Measurements from ENCODE around the gene STMN1.

The STMN1 gene

DNA sequence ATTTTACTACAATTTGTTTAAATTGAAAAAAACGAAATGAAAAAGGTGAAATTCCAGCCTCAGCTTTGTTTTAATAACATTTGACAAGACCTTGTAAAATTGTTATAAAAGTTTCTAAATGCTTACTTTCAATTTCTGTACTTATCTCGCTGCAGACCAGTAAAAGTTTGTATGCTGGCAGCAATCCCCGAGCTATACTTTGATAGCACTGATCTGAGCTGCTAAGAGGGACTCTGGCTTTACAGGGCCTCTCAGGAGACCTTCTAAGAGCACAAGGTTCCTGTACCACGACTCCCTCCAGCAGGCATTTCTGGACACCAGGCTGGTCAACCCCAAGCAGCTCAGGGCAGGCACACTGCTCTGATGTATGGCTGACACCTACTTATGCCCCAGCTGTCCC lies 13.1 kb downstream of the STMN1 start:
- Mint-ChIP-seq H3K27me3 (no peaks in the 10 kb centered on the region), H3K4me1 (peaks cover 3% of the 10 kb centered on the region), H3K9me3 (no peaks in the 10 kb centered on the region), H3K36me3 (no peaks in the 10 kb centered on the region), H3K27ac (no peak overlapping the region), H3K4me3 (no peak overlapping the region)
- ATAC-seq (ENCODE audit: low read depth): no peak
- DNase-seq (ENCODE audit: low spot score in 2 of 2): no peak

DNA sequence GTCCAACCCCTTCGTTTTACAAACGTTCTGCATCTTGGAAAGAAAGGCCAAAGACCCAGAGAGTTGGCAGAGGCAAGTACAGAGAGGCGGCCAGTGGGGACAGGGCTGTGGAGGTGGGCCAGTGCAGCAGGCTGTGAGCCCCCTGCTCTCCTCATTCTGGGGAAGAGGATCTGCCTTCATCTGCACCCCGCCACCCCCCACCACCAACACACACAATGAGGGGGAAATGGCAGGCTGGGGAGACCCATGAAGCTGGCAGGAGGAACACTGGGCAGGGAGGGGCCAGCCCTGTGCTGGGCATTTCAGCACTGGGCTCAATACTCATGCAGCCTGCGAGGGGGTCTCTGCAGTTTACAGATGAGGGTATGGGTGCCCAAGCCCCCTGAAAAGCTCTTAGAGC lies 14.6 kb downstream of the STMN1 start:
- DNase-seq (ENCODE audit: low spot score in 2 of 2) (no peak), ATAC-seq (ENCODE audit: low read depth) (no peak)
- H3K27me3 Mint-ChIP-seq: no peaks in the 10 kb centered on the region
- no peaks in the 10 kb centered on the region for H3K9me3 Mint-ChIP-seq
- peaks cover 3% of the 10 kb centered on the region for H3K4me1 Mint-ChIP-seq
- H3K4me3 Mint-ChIP-seq: no peak overlapping the region
- no peaks in the 10 kb centered on the region for H3K36me3 Mint-ChIP-seq
- H3K27ac Mint-ChIP-seq: no peak overlapping the region

DNA sequence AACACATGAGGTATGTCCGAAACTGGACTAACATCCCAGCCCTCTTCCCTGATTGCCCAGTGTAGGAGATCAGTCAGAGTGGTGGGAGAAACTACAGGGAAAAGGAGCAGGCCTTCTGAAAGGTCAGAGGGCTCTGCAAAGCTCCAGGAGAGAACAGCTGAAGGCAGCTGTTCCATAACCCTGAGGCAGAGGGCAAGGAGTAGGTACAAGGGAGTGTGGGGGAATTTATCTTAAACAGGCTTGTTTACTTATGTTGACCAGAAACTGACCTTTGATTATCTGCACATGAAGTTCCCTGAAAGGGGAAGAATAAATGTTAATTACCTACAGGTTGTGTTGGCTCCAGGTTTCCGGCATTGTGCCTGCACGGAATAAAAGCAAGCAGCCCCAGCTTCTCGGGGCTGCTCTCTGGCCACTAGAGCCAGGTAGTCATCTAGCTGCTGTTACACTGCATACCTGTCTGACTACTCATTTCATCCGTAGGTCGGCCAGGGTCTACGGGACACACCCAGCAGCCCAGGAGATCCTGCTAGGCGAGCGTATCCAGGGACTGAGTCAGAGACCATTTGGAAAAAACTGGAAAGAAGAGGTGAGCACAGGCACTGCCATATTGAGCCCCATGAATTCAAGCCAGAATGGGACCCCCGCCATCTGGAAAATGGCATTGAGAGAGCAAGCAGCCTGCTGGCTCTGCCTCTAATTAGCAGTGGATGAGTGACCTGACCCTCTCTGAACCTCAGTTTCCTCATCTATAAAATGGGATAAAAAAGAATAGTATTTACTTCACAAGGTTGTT lies 15.8 kb downstream of the STMN1 start:
- H3K4me1 Mint-ChIP-seq: peaks cover 3% of the 10 kb centered on the region
- DNase-seq (ENCODE audit: low spot score in 2 of 2): no peak
- ATAC-seq (ENCODE audit: low read depth): no peak
- no peaks in the 10 kb centered on the region for H3K9me3 Mint-ChIP-seq
- H3K36me3 Mint-ChIP-seq: no peaks in the 10 kb centered on the region
- H3K27ac Mint-ChIP-seq: no peak overlapping the region
- H3K4me3 Mint-ChIP-seq: no peak overlapping the region
- no peaks in the 10 kb centered on the region for H3K27me3 Mint-ChIP-seq

DNA sequence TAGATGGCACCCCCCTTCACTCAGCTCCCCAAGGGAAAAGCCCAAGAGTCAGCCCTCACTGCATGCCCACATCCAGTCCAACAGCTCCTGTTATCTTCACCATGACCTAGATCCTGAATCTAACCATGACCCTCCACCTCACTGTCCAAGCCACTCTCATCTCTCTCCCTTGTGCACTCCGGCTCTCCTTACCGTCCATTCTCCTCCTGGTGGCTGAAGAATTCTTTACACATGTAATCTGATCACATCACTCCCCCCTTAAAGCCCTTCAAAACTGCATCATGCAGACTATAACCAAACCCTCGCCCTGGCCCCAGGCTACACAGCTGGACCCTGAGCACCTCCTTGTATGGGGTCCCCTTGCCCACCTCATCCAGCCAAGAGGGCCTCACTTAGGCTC lies 16.7 kb downstream of the STMN1 start:
- no peak overlapping the region for H3K4me3 Mint-ChIP-seq
- H3K36me3 Mint-ChIP-seq: no peaks in the 10 kb centered on the region
- no peaks in the 10 kb centered on the region for H3K4me1 Mint-ChIP-seq
- no peaks in the 10 kb centered on the region for H3K9me3 Mint-ChIP-seq
- no peak overlapping the region for H3K27ac Mint-ChIP-seq
- ATAC-seq (ENCODE audit: low read depth) (no peak), DNase-seq (ENCODE audit: low spot score in 2 of 2) (no peak)
- H3K27me3 Mint-ChIP-seq: no peaks in the 10 kb centered on the region

DNA sequence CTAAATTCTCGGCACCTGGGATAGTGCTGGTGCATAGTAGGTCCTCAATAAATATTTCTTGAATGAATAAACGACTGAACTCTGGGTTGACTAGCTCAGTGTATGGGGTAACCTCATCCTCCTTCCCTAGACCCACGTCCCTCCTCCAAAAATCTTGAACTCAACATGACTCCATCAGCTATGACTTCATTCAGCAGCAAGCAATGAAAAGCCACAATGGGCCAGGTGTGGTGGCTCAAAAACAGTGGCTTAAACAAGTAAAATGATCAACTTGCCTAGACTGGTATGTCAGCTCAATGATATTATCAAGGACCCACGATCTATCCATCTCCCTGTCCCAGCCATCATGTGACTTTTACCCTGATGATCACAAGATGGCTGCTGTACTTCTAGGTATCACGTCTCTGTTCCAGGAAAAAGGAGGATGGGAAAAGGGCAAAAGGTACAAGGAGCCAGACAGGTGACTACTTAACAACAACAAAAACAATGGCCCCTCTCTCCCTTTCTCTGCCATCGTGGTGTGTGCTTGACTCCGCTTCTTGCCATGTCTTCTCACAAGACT lies 17.7 kb downstream of the STMN1 start:
- H3K4me1 Mint-ChIP-seq: no peaks in the 10 kb centered on the region
- H3K36me3 Mint-ChIP-seq: no peaks in the 10 kb centered on the region
- H3K4me3 Mint-ChIP-seq: no peak overlapping the region
- no peak for ATAC-seq (ENCODE audit: low read depth)
- DNase-seq (ENCODE audit: low spot score in 2 of 2): no peak
- no peak overlapping the region for H3K27ac Mint-ChIP-seq
- no peaks in the 10 kb centered on the region for H3K27me3 Mint-ChIP-seq
- H3K9me3 Mint-ChIP-seq: no peaks in the 10 kb centered on the region

DNA sequence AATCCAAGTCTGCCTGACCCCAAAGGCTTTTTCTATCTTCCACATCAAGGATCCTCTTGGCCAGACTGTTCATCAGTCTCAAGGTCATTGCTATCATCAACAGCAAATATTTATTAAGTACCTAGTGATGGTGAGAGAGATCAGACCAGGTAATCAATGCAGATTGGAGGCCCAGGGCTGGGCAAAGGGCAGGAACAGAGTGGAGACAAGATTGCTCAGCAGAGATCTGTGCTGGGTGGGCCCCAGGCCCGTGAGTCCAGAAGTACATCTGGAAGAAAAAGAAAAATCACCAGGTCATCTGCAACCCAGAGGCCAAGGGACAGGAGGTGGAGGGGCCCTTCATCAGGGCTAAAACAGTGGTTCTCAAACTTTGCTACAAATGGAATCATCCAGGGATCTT lies 20.6 kb downstream of the STMN1 start:
- DNase-seq (ENCODE audit: low spot score in 2 of 2) (no peak), ATAC-seq (ENCODE audit: low read depth) (no peak)
- H3K4me1 Mint-ChIP-seq: no peaks in the 10 kb centered on the region
- H3K4me3 Mint-ChIP-seq: no peak overlapping the region
- no peaks in the 10 kb centered on the region for H3K9me3 Mint-ChIP-seq
- no peak overlapping the region for H3K27ac Mint-ChIP-seq
- no peaks in the 10 kb centered on the region for H3K36me3 Mint-ChIP-seq
- no peaks in the 10 kb centered on the region for H3K27me3 Mint-ChIP-seq

DNA sequence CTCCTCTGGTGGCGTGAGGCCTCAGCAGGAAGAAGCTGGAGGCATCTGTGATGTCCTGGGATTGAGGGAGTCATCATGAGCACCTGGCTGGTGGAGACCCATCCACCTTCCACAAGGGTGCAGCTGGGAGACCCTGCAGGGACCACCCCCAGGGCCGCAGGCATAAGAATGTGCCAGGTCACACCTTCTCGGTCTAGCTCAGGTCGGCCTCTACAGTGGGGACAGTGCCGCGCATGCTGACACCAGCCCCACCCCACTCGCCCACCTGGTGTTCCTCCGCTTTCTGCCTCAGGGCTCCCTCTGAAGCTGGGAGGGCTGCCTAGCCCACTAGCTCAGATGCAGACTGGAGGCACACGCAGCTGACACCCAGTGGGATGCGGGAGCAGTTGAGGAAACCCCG lies 25.0 kb downstream of the STMN1 start:
- ATAC-seq (ENCODE audit: low read depth) (no peak), DNase-seq (ENCODE audit: low spot score in 2 of 2) (no peak)
- Mint-ChIP-seq H3K27ac (no peak overlapping the region), H3K4me3 (no peak overlapping the region), H3K27me3 (no peaks in the 10 kb centered on the region), H3K4me1 (no peaks in the 10 kb centered on the region), H3K9me3 (no peaks in the 10 kb centered on the region), H3K36me3 (no peaks in the 10 kb centered on the region)

DNA sequence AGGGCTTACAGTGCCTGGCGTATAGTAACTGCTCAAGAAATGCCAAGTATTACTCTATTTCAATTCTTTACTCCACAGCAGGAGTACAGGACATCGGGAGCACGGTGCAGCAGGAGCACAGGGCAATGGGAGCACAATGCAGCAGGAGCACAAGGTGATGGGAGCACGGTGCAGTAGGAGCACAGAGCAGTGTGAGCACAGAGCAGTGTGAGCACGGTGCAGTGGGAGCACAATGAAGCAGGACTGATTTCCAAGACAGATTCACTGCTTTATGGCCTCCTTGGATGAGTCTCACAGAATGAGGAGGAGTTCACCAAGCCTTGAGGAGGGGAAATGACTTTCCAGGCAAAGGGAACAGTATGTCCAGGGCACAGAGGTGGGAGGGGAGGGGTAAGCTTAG lies 25.7 kb downstream of the STMN1 start:
- Mint-ChIP-seq H3K27ac (no peak overlapping the region), H3K4me3 (no peak overlapping the region), H3K36me3 (no peaks in the 10 kb centered on the region), H3K9me3 (no peaks in the 10 kb centered on the region), H3K27me3 (no peaks in the 10 kb centered on the region), H3K4me1 (peaks cover 3% of the 10 kb centered on the region)
- ATAC-seq (ENCODE audit: low read depth) (no peak), DNase-seq (ENCODE audit: low spot score in 2 of 2) (no peak)

DNA sequence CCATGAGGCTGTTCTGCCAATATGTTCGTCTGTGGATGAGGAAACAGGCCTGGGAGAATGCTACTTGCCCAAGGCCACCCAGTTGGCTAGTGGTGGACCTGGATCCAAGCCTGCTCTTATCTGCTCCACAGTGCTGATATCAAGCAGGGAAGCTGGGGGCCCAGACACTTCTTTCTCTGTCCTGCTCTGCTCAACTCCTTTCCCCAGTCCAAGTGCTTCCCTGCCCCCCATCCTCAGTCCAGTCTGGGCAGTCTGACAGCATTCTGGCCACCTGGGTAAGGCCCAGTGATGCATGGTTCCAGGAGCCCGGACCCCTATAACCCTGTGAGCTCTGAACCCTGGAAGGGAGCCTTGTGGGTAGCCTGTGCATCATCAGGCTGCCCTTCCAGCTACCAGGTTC lies 26.5 kb downstream of the STMN1 start:
- Mint-ChIP-seq H3K27me3 (no peaks in the 10 kb centered on the region), H3K36me3 (no peaks in the 10 kb centered on the region), H3K4me1 (peaks cover 8% of the 10 kb centered on the region), H3K9me3 (no peaks in the 10 kb centered on the region), H3K27ac (no peak overlapping the region), H3K4me3 (no peak overlapping the region)
- ATAC-seq (ENCODE audit: low read depth) (no peak), DNase-seq (ENCODE audit: low spot score in 2 of 2) (no peak)

DNA sequence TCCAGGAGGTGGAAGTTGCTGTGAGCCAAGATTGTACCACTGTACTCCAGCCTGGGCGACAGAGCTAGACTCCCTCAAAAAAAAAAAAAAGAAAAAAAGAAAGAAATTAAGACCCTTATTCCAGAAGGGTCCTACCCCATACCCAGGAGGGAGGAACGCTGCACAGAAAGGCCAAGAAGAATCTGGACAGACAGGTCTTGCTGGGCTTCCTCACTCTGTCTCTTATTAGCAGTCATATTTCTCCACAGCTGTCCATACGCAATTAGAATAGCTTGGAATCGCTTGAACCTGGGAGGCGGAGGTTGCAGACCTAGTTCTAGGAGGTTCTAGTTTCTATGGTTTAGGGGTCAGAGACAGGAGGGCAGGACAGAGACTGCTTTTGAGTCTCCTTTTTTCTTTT lies 27.5 kb downstream of the STMN1 start:
- Mint-ChIP-seq H3K4me1 (peaks cover 9% of the 10 kb centered on the region), H3K36me3 (no peaks in the 10 kb centered on the region), H3K27me3 (no peaks in the 10 kb centered on the region), H3K27ac (no peak overlapping the region), H3K9me3 (no peaks in the 10 kb centered on the region), H3K4me3 (no peak overlapping the region)
- DNase-seq (ENCODE audit: low spot score in 2 of 2): no peak
- ATAC-seq (ENCODE audit: low read depth): no peak

DNA sequence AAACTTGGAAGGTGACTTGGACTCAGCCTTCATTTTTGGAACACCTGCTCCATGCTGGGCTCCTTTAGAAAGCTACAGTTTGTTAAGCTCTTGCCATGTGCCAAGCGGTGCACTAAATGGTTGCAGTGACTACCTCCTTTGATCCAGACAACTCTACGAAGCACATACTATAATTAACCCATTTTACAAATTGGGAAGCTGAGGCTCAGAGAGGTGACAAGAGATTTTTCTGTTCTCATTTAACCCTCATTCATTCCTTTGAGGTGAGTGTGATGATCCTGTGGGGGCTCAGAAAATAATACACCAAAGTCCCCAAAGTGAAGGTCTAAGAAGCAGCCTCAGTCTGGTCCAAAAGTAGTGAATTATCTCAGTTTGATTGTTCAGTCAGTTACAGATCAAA lies 29.1 kb downstream of the STMN1 start:
- no peaks in the 10 kb centered on the region for H3K9me3 Mint-ChIP-seq
- H3K27ac Mint-ChIP-seq: no peak overlapping the region
- peaks cover 17% of the 10 kb centered on the region for H3K4me1 Mint-ChIP-seq
- no peaks in the 10 kb centered on the region for H3K36me3 Mint-ChIP-seq
- no peaks in the 10 kb centered on the region for H3K27me3 Mint-ChIP-seq
- DNase-seq (ENCODE audit: low spot score in 2 of 2) (no peak), ATAC-seq (ENCODE audit: low read depth) (no peak)
- no peak overlapping the region for H3K4me3 Mint-ChIP-seq

DNA sequence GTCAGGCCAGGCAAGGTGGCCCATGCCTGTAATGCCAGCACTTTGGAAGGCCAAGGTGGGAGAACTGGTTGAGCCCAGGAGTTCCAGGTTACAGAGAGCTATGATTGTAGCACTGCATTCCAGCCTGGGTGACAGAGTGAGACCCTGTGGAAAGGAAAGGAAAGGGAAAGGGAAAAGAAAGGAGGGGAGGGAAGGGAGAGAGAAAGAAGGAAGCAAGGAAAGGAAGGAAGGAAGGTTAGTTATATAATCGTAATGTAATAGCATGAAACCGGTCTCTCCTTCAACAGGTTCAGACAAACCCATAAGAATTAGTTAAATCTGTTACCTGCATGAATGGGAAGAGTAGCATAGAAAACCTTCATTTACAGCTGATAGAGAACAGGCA lies 29.5 kb downstream of the STMN1 start:
- H3K4me3 Mint-ChIP-seq: no peak overlapping the region
- no peaks in the 10 kb centered on the region for H3K9me3 Mint-ChIP-seq
- H3K27ac Mint-ChIP-seq: no peak overlapping the region
- no peak for DNase-seq (ENCODE audit: low spot score in 2 of 2)
- no peaks in the 10 kb centered on the region for H3K27me3 Mint-ChIP-seq
- no peaks in the 10 kb centered on the region for H3K36me3 Mint-ChIP-seq
- peaks cover 17% of the 10 kb centered on the region for H3K4me1 Mint-ChIP-seq
- ATAC-seq (ENCODE audit: low read depth): no peak

DNA sequence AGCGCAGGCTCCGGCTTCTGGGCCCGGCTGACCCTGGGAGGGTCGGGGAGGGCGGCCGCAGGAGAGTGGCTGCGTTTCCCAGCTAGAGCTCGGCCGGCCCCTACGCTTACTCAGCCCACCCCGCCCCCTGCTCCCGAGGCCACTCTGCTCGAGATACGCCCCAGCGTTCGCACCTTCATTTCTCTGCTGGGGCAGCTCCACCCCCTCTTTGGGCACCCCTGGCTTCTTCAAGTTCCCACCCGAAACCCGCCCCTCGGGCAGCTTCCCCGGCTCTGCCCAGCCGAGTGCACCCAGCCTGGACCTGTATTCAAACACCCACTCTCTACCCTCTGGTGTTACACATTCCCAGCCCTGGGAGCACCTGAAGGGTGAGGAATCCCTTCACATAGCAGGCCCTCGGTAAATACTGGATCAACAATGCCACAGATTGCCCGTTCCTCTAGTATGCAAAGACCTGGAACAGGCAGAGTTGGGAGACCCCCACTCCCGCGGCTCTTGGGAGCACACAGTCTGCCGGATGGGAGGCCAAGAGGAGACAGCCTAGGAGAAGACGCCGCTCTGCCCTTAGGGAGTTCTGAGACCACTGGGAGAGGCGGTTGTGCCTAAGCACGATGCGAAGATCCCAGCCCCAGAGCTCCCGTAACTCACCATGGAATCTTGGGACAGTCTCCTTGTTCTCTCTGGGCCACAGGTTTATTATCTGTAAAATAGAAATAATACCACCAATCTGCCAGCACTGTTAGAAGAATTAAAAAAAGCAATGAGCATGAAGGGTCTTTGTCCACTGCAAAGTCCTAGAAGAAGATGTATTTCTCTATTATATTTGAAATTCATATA lies 30.1 kb downstream of the STMN1 start:
- H3K4me3 Mint-ChIP-seq: peak overlapping the region; percentile 84
- H3K36me3 Mint-ChIP-seq: no peaks in the 10 kb centered on the region
- DNase-seq (ENCODE audit: low spot score in 2 of 2) (no peak), ATAC-seq (ENCODE audit: low read depth) (peak; percentile 14)
- no peaks in the 10 kb centered on the region for H3K27me3 Mint-ChIP-seq
- peaks cover 21% of the 10 kb centered on the region for H3K4me1 Mint-ChIP-seq
- H3K27ac Mint-ChIP-seq: peak overlapping the region; percentile 65
- no peaks in the 10 kb centered on the region for H3K9me3 Mint-ChIP-seq

DNA sequence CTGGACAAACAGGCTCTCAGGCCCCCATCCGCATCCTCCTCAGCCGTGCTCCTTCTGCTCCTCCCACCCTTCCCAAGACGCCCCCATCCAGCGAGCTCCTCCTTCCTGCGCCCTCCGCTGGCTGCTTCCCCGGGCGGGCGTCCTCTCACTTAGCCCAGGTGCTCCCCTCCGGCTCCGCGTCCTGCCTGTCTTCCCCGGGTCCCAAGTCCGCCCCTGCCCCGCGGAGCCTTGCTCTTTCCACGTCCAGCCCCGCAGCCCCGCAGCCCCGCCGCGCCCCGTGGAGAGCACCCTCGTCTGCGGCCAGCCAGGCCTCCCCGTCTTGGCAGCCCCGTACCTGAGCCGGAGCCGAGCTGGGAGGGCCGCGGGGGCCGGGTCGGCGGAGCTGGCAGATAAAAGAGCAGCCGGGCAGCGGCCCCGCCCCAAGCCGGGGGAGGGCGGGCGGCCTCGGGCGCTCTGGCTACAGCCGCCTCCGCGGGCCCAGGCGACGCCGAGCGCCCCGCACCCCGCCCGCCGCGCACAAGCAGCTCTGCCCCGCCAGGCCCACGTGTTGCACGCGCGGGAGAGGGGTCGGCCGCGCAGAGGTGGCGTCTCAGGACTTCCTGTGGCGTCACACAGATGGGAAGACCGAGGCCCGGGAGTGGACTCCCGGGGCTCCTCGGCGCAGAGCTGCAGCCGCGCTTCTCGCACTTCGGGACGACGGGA lies 30.9 kb downstream of the STMN1 start, which contains the start of gene PAQR7:
Gene PAQR7, minus strand, starts transcription at position 555 of the 702 bp plus-strand sequence. CDS start 11,869 bp downstream, outside the sequence.
- Mint-ChIP-seq H3K4me3 (peak within 1 kb of the TSS; percentile 88), H3K36me3 (no peaks in the 10 kb centered on the region), H3K4me1 (peaks cover 24% of the 10 kb centered on the region), H3K27me3 (no peaks in the 10 kb centered on the region), H3K27ac (peak within 1 kb of the TSS; percentile 73), H3K9me3 (no peaks in the 10 kb centered on the region)
- DNase-seq (ENCODE audit: low spot score in 2 of 2): peak; percentile 32 to 64
- ATAC-seq (ENCODE audit: low read depth): peak; percentile 79

All from memory B cell (primary cell).